Measurements from ENCODE around the gene PACS2.

- TF ChIP-seq, protein P1, sequence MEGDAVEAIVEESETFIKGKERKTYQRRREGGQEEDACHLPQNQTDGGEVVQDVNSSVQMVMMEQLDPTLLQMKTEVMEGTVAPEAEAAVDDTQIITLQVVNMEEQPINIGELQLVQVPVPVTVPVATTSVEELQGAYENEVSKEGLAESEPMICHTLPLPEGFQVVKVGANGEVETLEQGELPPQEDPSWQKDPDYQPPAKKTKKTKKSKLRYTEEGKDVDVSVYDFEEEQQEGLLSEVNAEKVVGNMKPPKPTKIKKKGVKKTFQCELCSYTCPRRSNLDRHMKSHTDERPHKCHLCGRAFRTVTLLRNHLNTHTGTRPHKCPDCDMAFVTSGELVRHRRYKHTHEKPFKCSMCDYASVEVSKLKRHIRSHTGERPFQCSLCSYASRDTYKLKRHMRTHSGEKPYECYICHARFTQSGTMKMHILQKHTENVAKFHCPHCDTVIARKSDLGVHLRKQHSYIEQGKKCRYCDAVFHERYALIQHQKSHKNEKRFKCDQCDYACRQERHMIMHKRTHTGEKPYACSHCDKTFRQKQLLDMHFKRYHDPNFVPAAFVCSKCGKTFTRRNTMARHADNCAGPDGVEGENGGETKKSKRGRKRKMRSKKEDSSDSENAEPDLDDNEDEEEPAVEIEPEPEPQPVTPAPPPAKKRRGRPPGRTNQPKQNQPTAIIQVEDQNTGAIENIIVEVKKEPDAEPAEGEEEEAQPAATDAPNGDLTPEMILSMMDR (IDR thresholded peaks at IDR 0.05), result no peak
- no peak for TF ChIP-seq EZH2 (IDR thresholded peaks at IDR 0.05; ENCODE audit: borderline replicate concordance, insufficient read depth, low read depth, low read length, poor library complexity, severe bottlenecking)
Measured at GRCh38 chr14:105272623-105273022, 41.9 kb upstream of the PACS2 start.
